ENCODE data around the gene KLHL35. TPM values are rescaled to one million over a fixed set of nuclear protein-coding genes. Genes with fewer than 3 reads are reported as not detected.

The KLHL35 gene
- total RNA-seq = 1 to 10 TPM in 3 of 9 donors, under 1 TPM in 6; 0.25 to 2.0 (median 0.91) TPM
- 1 to 10 TPM in 2 of 3 donors, under 1 TPM in 1; 0.38 to 3.5 (median 1.4) TPM for polyA plus RNA-seq
- long read RNA-seq, donor 1 = 0 reads
- long read RNA-seq, donor 2 = 0 reads
- long read RNA-seq, donor 3, partial matches to known transcripts = 0 of 1 reads
- long read RNA-seq, donor 3, other reads (novel, unspliced or antisense) = 0 of 1 reads
- long read RNA-seq, donor 4 = 0 reads
- long read RNA-seq, donor 5, partial matches to known transcripts = 1 of 4 reads
- long read RNA-seq, donor 5, other reads (novel, unspliced or antisense) = 1 of 4 reads
- long read RNA-seq, donor 6, partial matches to known transcripts = 0 of 2 reads
- long read RNA-seq, donor 6, other reads (novel, unspliced or antisense) = 0 of 2 reads
- long read RNA-seq, donor 7 = 0 reads
- long read RNA-seq, donor 8 = 0 reads
- long read RNA-seq, donor 9 = 0 reads
- long read RNA-seq, donor 10, partial matches to known transcripts = 0 of 2 reads
- long read RNA-seq, donor 10, other reads (novel, unspliced or antisense) = 0 of 2 reads

GRCh38 chr11:75432911-75433321, at the start of gene KLHL35:
Gene KLHL35, minus strand, starts transcription at chr11:75433203. Its CDS starts 2,574 bp downstream, at chr11:75430629.
- H3K27ac ChIP-seq = no peak within 1 kb of the TSS
- H3K9me3 ChIP-seq (replicated peaks in 1 of 3) = no peaks in the 10 kb centered on the region
- H3K36me3 ChIP-seq (replicated peaks in 1 of 2) = no peaks in the 10 kb centered on the region
- no peak for DNase-seq
- intact Hi-C loops (cut with DNase I) = no loop called here
- peaks cover 0 to 4% of the 10 kb centered on the region in 2 donors for H3K4me1 ChIP-seq (replicated peaks in 1 of 2)
- H3K27me3 ChIP-seq = peaks cover 5% of the 10 kb centered on the region
- no peak for TF ChIP-seq CTCF (IDR thresholded peaks at IDR 0.05)
- TF ChIP-seq POLR2A (IDR thresholded peaks at IDR 0.05) = no peak
- 20 to 25% (median 23%) methylated on average over 10 to 14 of the region's 14 CpGs for WGBS, 4 donors
- H3K4me3 ChIP-seq = no peak within 1 kb of the TSS

- DNase-seq = no peak
- H3K9me3 ChIP-seq (replicated peaks in 1 of 3) = no peaks in the 10 kb centered on the region
- 74 to 78% (median 77%) methylated on average over 12 of the region's 12 CpGs for WGBS, 4 donors
- no peak overlapping the region for H3K4me3 ChIP-seq
- no peaks in the 10 kb centered on the region for H3K36me3 ChIP-seq (replicated peaks in 1 of 2)
- TF ChIP-seq POLR2A (IDR thresholded peaks at IDR 0.05) = no peak
- TF ChIP-seq CTCF (IDR thresholded peaks at IDR 0.05) = no peak
- H3K27me3 ChIP-seq = no peaks in the 10 kb centered on the region
- no peaks in the 10 kb centered on the region for H3K4me1 ChIP-seq (replicated peaks in 1 of 2)
- no peak overlapping the region for H3K27ac ChIP-seq
- intact Hi-C loops (cut with DNase I) = no loop called here
These were observed 49.1 kb upstream of the KLHL35 start for GRCh38 chr11:75481922-75482606.

- no peak overlapping the region for H3K27ac ChIP-seq
- no peak overlapping the region for H3K4me3 ChIP-seq
- 89 to 95% (median 93%) methylated on average over 5 to 9 of the region's 9 CpGs for WGBS, 4 donors
- intact Hi-C loops (cut with DNase I) = no loop called here
- no peak for TF ChIP-seq POLR2A (IDR thresholded peaks at IDR 0.05)
- no peak for TF ChIP-seq CTCF (IDR thresholded peaks at IDR 0.05)
- no peaks in the 10 kb centered on the region for H3K27me3 ChIP-seq
- no peaks in the 10 kb centered on the region for H3K36me3 ChIP-seq (replicated peaks in 1 of 2)
- no peak for DNase-seq
- peaks cover 0 to under 1% of the 10 kb centered on the region in 2 donors for H3K4me1 ChIP-seq (replicated peaks in 1 of 2)
- no peaks in the 10 kb centered on the region for H3K9me3 ChIP-seq (replicated peaks in 1 of 3)
These were observed 48.4 kb upstream of the KLHL35 start for GRCh38 chr11:75481223-75481921.
